Measurements from ENCODE around the gene LRMDA.

The LRMDA gene

GRCh38 chr10:75773813-75774782 lies 342.7 kb downstream of the LRMDA start:
- DNase-seq (ENCODE audit: low read depth in 2 of 2) = no peak

GRCh38 chr10:75774783-75775490 lies 343.5 kb downstream of the LRMDA start:
- DNase-seq (ENCODE audit: low read depth in 2 of 2) = no peak

- DNase-seq (ENCODE audit: low read depth in 2 of 2) = no peak
Observed at GRCh38 chr10:75776738-75777504, 345.5 kb downstream of the LRMDA start.

GRCh38 chr10:75778665-75779064 lies 347.2 kb downstream of the LRMDA start:
- DNase-seq (ENCODE audit: low read depth in 2 of 2) = no peak

GRCh38 chr10:75779276-75779675 lies 347.9 kb downstream of the LRMDA start:
- no peak for DNase-seq (ENCODE audit: low read depth in 2 of 2)

GRCh38 chr10:75782463-75783248 lies 351.2 kb downstream of the LRMDA start:
- no peak for DNase-seq (ENCODE audit: low read depth in 2 of 2)

- DNase-seq (ENCODE audit: low read depth in 2 of 2) = no peak
Observed at GRCh38 chr10:75788394-75789205, 357.2 kb downstream of the LRMDA start.

- DNase-seq (ENCODE audit: low read depth in 2 of 2) = no peak
Observed at GRCh38 chr10:75793848-75794247, 362.4 kb downstream of the LRMDA start.

GRCh38 chr10:75801121-75801520 lies 369.7 kb downstream of the LRMDA start:
- no peak for DNase-seq (ENCODE audit: low read depth in 2 of 2)

GRCh38 chr10:75801661-75802060 lies 370.2 kb downstream of the LRMDA start:
- DNase-seq (ENCODE audit: low read depth in 2 of 2) = no peak

GRCh38 chr10:75803121-75803520 lies 371.7 kb downstream of the LRMDA start:
- no peak for DNase-seq (ENCODE audit: low read depth in 2 of 2)

- DNase-seq (ENCODE audit: low read depth in 2 of 2) = no peak
Observed at GRCh38 chr10:75803816-75804552, 372.6 kb downstream of the LRMDA start.

- no peak for DNase-seq (ENCODE audit: low read depth in 2 of 2)
Observed at GRCh38 chr10:75806186-75806585, 374.8 kb downstream of the LRMDA start.

GRCh38 chr10:75807456-75807855 lies 376.0 kb downstream of the LRMDA start:
- DNase-seq (ENCODE audit: low read depth in 2 of 2) = no peak

- no peak for DNase-seq (ENCODE audit: low read depth in 2 of 2)
Observed at GRCh38 chr10:75809003-75809402, 377.6 kb downstream of the LRMDA start.

GRCh38 chr10:75814014-75814413 lies 382.6 kb downstream of the LRMDA start:
- no peak for DNase-seq (ENCODE audit: low read depth in 2 of 2)

- no peak for DNase-seq (ENCODE audit: low read depth in 2 of 2)
Observed at GRCh38 chr10:75815066-75815465, 383.6 kb downstream of the LRMDA start.

GRCh38 chr10:75817198-75817597 lies 385.8 kb downstream of the LRMDA start:
- DNase-seq (ENCODE audit: low read depth in 2 of 2) = no peak

GRCh38 chr10:75818552-75818951 lies 387.1 kb downstream of the LRMDA start:
- no peak for DNase-seq (ENCODE audit: low read depth in 2 of 2)

GRCh38 chr10:75825235-75825634 lies 393.8 kb downstream of the LRMDA start:
- no peak for DNase-seq (ENCODE audit: low read depth in 2 of 2)
